Calu3 (cell line): ENCODE data around the gene EMC8. TPM values are rescaled to one million over a fixed set of nuclear protein-coding genes. Genes with fewer than 3 reads are reported as not detected.

ENCODE experiments used
- BruUV-seq: library from RNA; stranded (reverse); fragments of 400-500 nt; replicated peaks from 2 replicates; lab custom pipeline; 2021; lab: Mats Ljungman, UMichigan
- CTCF ChIA-PET: fragments of 300-600 bp; sonication (Branson Sonifier 250); formaldehyde crosslinking; loops from one replicate; lab custom pipeline; 2022; ENCODE audit warnings: antibody characterized with exemption; lab: Charles Lee
- DNase-seq: peaks from one replicate; pipeline ENCODE4 v3.0.0; 2022
- H3K27ac Mint-ChIP-seq: one replicate; pipeline ENCODE4 v1.8.0; 2022; ENCODE audit warnings: mixed read lengths; ENCODE audit not compliant: unreplicated experiment
- H3K27me3 Mint-ChIP-seq: one replicate; pipeline ENCODE4 v1.8.0; 2022; ENCODE audit warnings: mixed read lengths; ENCODE audit not compliant: unreplicated experiment
- H3K36me3 Mint-ChIP-seq: one replicate; pipeline ENCODE4 v1.8.0; 2022; ENCODE audit warnings: mild to moderate bottlenecking, moderate library complexity, mixed read lengths; ENCODE audit not compliant: insufficient read depth, unreplicated experiment
- H3K4me1 Mint-ChIP-seq: one replicate; pipeline ENCODE4 v1.8.0; 2022; ENCODE audit warnings: mild to moderate bottlenecking, low read depth, mixed read lengths; ENCODE audit not compliant: unreplicated experiment
- H3K4me3 Mint-ChIP-seq: one replicate; pipeline ENCODE4 v1.8.0; 2022; ENCODE audit warnings: mild to moderate bottlenecking, low read depth, moderate library complexity, mixed read lengths; ENCODE audit not compliant: unreplicated experiment
- H3K9me3 Mint-ChIP-seq: one replicate; pipeline ENCODE4 v1.8.0; 2022; ENCODE audit warnings: low read depth, mixed read lengths; ENCODE audit not compliant: unreplicated experiment
- intact Hi-C: fragments of 100-400 bp; cut with micrococcal nuclease; formaldehyde crosslinking; loops from one replicate; pipeline ENCODE4 v1.10.0; 2022; ENCODE audit not compliant: unreplicated experiment
- total RNA-seq: library from RNA; stranded (reverse); gene quantifications from 2 replicates; pipeline ENCODE4 v1.2.3, GENCODE V29; 2022
- TF ChIP-seq, protein P1 (sequence below): fragments of 200-600 bp; IDR thresholded peaks from one replicate; pipeline ENCODE4 v1.8.0; 2022; ENCODE audit warnings: antibody characterized with exemption; ENCODE audit not compliant: unreplicated experiment

EMC8 gene
- total RNA-seq, 1 experiment from 2014 or later: 62.7 TPM

DNA sequence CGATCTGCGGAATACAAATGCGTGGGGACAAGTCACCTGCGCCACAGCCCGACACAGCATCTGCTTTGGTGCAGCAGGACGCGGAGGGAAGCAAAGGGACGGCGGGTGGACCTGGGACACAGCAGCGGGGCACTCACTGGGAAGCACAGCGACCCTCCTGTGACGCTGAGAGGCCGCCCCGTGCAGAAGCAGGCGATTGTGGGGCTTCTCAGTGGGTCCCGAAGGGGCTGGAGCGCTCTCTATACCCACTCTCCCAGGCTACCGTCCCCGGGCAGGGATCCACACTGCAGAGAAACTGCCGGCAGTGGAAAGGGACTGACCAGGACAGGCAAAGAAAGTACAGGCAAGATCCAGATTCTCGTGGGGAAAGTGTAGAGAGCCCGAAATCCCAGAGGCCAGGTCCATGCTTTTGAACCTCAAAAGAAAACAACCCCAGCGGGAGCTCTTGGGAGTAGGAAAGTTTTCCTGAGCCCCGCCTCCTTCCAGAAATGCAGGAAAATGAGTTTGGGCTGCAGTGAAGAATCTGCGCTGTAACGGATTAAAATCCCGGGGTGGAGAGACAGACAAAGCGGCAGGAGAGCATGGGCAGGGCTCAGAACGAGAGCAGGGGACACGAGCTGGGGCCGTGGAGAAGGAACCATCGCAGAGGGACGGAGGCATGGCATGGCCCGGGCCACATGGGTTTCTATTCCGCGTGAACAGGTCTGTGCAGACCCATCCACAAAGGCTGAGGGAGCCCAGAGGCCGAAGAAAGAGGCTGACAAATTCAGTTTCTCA is 12.9 kb upstream of the EMC8 start:
- TF ChIP-seq, protein P1, sequence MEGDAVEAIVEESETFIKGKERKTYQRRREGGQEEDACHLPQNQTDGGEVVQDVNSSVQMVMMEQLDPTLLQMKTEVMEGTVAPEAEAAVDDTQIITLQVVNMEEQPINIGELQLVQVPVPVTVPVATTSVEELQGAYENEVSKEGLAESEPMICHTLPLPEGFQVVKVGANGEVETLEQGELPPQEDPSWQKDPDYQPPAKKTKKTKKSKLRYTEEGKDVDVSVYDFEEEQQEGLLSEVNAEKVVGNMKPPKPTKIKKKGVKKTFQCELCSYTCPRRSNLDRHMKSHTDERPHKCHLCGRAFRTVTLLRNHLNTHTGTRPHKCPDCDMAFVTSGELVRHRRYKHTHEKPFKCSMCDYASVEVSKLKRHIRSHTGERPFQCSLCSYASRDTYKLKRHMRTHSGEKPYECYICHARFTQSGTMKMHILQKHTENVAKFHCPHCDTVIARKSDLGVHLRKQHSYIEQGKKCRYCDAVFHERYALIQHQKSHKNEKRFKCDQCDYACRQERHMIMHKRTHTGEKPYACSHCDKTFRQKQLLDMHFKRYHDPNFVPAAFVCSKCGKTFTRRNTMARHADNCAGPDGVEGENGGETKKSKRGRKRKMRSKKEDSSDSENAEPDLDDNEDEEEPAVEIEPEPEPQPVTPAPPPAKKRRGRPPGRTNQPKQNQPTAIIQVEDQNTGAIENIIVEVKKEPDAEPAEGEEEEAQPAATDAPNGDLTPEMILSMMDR: no peak
- no TSS peak for BruUV-seq
- Mint-ChIP-seq H3K4me1 (no peaks in the 10 kb centered on the region), H3K27ac (no peak overlapping the region), H3K9me3 (no peaks in the 10 kb centered on the region), H3K27me3 (peaks cover 66% of the 10 kb centered on the region), H3K36me3 (no peaks in the 10 kb centered on the region), H3K4me3 (no peak overlapping the region)
- DNase-seq: no peak
- CTCF ChIA-PET: interaction anchor here (0.6 to 2.2 kb wide), 4 partner anchors 9 to 204 kb away, joined by 3 to 6 read pairs (median 4); no protein-coding TSS in a partner anchor
- intact Hi-C loops: no loop called here

GRCh38 chr16:85810742-85811115 is 11.4 kb upstream of the EMC8 start:
- no TSS peak for BruUV-seq
- H3K27ac Mint-ChIP-seq: no peak overlapping the region

GRCh38 chr16:85810097-85810741 is 10.9 kb upstream of the EMC8 start:
- CTCF ChIA-PET: interaction anchor here (2.2 kb wide), 1 partner anchor 11 kb away, joined by 6 read pairs; no protein-coding TSS in a partner anchor
- BruUV-seq: no TSS peak
- Mint-ChIP-seq H3K4me3 (no peak overlapping the region), H3K9me3 (no peaks in the 10 kb centered on the region), H3K27ac (no peak overlapping the region), H3K36me3 (peaks cover 5% of the 10 kb centered on the region), H3K4me1 (no peaks in the 10 kb centered on the region), H3K27me3 (peaks cover 53% of the 10 kb centered on the region)
- TF ChIP-seq, protein P1: no peak
- intact Hi-C loops: no loop called here
- no peak for DNase-seq

More at GRCh38 chr16:85810742-85811115, 11.4 kb upstream of the EMC8 start:
- peaks cover 58% of the 10 kb centered on the region for H3K27me3 Mint-ChIP-seq
- TF ChIP-seq, protein P1: no peak
- H3K4me3 Mint-ChIP-seq: no peak overlapping the region
- CTCF ChIA-PET: interaction anchor here (2.2 kb wide), 1 partner anchor 10 kb away, joined by 6 read pairs; no protein-coding TSS in a partner anchor
- no peaks in the 10 kb centered on the region for H3K9me3 Mint-ChIP-seq
- no peak for DNase-seq
- intact Hi-C loops: no loop called here
- H3K36me3 Mint-ChIP-seq: peaks cover 5% of the 10 kb centered on the region
- H3K4me1 Mint-ChIP-seq: no peaks in the 10 kb centered on the region

DNA sequence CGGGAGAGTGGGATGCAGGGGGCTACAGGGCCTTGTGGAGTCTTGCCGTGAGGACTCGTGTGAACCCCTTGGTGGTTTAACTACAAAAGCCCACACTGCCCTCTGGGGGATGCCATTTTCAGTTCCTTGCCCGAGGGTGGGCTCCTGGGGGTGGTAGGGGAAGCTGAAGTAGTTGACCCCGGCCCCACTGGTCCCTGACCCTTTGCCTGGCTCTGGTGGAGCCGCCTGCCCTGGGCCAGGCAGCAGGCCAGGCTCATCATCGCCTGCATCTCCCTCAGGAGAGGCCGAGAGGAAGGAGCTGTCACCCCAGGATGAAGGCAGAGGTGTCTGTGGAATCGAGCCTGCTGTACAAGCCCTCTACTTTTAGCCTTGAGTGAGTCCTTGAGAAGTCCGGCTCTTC is 10.3 kb upstream of the EMC8 start:
- Mint-ChIP-seq H3K9me3 (no peaks in the 10 kb centered on the region), H3K4me3 (no peak overlapping the region), H3K27me3 (peaks cover 47% of the 10 kb centered on the region), H3K36me3 (peaks cover 9% of the 10 kb centered on the region), H3K27ac (no peak overlapping the region), H3K4me1 (no peaks in the 10 kb centered on the region)
- BruUV-seq: no TSS peak
- TF ChIP-seq, protein P1: no peak
- no peak for DNase-seq
- intact Hi-C loops: no loop called here
- CTCF ChIA-PET: interaction anchor here (2.2 kb wide), 1 partner anchor 12 kb away, joined by 6 read pairs; no protein-coding TSS in a partner anchor
